Daoy (cell line): ENCODE measurements around the gene APOL1. TPM values are rescaled to one million over a fixed set of nuclear protein-coding genes. Genes with fewer than 3 reads are reported as not detected.
"Not testable (repeated sequence)": the region's sequence is repeated elsewhere in the genome, so short reads cannot be mapped to it uniquely, and the experiment has no call there.

Experiments
- DNase-seq: peaks from one replicate; pipeline ENCODE4 v3.0.0-alpha.2; 2015; ENCODE audit warnings: low read depth
- total RNA-seq: library from RNA; depleted of rRNA; stranded (reverse); fragments of >200 nt; shearing (Covaris generic); gene quantifications from 2 replicates; pipeline ENCODE4 v1.2.3, GENCODE V29; 2014

The APOL1 gene
- total RNA-seq, 1 experiment from 2014 or later, result 15.2 TPM

DNA sequence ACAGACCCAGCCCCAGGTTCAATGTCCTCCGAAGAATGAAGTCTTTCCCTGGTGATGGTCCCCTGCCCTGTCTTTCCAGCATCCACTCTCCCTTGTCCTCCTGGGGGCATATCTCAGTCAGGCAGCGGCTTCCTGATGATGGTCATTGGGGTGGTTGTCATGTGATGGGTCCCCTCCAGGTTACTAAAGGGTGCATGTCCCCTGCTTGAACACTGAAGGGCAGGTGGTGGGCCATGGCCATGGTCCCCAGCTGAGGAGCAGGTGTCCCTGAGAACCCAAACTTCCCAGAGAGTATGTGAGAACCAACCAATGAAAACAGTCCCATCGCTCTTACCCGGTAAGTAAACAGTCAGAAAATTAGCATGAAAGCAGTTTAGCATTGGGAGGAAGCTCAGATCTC is 14.1 kb downstream of the APOL1 start:
- no peak for DNase-seq

DNA sequence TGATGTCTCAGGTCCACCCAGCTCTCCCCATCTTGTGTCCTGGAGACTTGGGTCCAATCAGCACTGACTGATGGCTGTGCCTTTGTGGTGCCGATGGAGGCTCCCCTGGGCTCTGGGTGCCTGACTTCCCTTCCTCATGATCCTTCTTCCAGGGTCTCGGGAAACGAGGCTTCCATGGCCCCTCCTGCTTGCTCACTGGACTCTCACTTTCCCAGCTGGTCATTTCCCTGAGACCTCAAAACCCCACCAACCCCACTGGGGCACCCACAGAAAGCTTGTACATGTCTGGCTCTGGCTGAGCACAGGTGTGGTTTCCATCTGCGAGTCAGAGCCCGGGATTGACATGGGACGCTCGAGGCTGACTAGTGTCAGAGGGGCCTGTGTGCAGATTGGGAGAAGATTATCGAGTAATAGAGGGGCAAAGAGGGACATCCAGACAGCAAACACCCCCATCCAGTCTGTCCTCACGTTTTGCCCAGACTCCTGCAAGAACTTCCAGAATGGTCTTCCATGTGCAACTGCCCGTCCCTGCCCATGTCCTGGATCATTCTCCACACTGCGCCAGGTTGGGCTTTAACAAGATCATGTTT is 15.1 kb downstream of the APOL1 start:
- no peak for DNase-seq

DNA sequence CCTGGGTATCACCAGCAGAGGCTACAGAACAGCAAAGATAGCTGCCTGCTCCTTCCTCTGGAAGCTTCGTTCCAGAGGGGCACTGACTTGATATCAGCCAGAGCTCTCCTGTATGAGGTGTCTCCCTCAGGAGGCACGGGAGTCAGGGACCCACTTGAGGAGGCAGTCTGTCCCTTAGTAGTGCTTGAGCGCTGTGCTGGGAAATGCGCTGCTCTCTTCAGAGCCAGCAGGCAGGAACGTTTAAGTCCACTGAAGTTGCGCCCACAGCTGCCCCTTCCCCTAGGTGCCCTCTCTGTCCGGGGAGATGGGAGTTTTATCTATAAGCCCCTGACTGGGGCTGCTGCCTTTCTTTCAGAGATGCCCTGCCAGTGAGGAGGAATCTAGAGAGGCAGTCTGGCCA is 18.3 kb downstream of the APOL1 start:
- DNase-seq, result not testable (repeated sequence)

DNA sequence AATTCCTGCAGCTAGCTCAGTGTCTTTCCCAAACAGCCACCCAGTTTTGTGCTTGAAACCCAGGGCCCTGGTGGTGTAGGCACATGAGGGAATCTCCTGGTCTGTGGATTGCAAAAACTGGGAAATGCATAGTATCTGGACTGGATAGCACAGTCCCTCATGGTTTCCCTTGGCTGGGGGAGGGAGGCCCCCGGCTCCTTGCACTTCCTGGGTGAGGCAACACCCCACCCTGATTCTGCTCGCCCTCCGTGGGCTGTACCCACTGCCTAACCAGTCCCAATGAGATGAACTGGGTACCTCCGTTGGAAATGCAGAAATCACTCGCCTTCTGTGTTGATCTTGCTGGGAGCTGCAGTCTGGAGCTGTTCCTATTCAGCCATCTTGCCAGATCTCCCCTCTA is 19.0 kb downstream of the APOL1 start:
- DNase-seq, result not testable (repeated sequence)

DNA sequence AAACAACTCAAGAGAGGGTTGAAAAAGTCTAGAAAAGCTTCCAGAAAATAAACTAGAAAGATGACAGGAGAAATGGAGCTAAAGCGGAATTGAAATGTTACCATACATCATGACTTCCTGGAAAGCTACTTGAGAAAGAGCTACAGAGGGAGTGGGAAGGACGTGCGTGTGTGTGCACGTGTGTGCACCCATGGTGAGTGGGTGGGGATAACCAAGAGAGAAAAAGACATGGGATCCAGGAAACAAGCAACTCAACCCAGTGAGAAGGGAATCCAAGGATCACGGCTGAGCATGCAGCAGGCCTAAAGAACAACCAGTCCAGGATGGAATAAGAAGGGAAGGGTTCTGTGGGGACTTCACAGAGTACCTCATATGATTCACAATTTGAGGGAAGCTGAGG is 21.6 kb downstream of the APOL1 start:
- no peak for DNase-seq

DNA sequence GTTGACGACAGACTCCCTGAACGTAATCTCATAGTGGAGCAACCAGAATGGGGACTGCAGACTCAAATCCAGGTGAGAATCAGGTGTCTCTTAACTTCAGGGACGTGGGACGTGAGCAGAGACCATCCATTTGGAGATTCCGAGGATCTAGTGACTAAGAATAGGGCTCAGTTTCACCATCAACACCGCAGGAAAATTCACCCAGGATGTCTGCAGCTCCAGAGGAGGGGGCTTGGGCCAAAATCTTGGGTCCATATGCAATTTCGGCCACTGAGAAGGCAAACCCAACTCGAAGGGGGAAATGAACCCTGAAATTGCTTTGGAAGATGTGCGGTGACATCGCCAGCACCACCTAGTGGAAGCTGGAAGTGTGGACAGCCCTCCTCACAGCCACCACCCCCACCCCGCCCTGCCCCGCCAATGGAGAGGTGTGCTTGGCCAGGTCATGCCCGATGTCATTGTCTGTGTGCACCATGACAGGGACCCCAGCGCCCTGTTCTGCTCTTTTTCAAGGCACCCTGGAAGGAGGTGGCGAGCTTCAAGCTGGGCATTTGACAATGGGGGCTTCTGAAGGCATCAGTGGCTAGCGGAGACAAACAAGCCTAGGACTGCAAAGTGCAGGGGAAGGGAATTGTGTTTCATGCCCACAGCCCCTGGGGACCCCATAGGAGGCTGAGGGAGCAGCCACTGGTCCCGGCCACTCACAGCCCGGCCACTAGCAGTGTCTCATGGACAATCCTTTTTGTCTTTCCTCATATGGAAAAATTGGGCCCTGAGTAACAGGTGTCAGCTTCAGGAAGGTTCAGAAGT is 24.8 kb downstream of the APOL1 start:
- DNase-seq, result peak; percentile 77

DNA sequence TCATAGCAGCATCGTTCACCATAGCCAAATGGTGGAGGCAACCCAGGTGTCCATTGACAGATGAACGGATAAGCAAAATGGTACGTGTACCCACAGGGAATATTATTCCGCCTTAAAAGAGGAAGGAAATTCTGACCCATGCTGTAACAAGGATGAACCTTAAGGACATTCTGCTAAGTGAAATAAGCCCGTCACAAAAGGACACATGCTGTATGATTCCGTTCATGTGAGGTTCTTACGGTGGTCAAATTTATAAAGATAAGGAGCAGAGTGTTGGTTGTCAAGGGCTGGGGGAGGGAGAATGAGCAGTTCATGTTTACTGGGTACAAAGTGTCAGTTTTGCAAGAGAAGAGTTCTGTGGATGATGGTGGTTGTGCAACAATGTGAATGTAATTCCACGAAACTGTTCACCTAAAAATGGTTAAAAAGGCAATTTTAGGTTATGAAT is 26.3 kb downstream of the APOL1 start:
- no peak for DNase-seq

DNA sequence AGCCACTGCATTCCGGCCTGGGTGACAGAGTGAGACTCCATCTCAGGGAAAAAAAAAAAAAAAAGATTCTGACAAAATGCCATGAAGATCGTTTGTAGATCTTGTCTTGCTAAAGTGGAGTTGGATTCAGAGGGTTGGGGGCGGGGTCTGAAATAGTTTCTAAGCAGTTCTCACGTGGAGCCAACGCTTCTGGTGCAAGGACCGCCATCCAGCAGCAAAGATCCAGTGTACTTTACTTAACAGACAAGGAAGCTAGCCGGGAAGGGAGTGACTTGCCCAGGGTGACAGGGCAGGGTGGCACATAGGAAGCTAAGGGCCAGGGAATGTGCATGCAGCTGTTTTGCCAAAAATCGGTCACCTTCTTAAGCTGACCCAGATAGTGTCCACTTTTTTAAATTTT is 27.4 kb downstream of the APOL1 start:
- no peak for DNase-seq

DNA sequence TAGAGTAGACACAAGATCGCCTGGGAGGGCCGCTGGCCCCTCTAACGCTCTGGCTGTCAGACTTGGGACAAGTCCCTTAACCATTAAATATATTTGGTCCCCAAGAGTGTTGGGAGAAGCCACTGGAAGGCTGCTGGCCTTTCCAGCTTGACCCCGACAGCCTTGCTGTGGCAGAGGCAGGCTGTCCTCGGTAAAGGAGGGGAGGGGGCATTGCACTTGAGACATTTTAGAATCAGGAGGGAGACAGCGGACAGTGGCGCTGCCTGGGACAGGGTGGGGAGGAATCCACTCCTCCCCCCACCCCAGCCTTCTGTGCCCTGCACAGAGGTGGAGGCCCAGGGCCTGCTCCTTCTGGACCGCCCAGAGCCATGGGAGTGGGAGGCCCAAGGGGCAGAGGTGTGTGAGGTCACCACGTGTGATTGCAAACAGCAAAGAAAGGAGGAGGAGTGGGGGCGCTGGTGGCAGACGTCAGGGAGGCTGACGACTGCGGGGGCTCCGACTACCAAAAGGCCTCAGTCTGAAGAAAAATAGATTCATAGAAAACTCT is 28.9 kb downstream of the APOL1 start:
- DNase-seq, result no peak

DNA sequence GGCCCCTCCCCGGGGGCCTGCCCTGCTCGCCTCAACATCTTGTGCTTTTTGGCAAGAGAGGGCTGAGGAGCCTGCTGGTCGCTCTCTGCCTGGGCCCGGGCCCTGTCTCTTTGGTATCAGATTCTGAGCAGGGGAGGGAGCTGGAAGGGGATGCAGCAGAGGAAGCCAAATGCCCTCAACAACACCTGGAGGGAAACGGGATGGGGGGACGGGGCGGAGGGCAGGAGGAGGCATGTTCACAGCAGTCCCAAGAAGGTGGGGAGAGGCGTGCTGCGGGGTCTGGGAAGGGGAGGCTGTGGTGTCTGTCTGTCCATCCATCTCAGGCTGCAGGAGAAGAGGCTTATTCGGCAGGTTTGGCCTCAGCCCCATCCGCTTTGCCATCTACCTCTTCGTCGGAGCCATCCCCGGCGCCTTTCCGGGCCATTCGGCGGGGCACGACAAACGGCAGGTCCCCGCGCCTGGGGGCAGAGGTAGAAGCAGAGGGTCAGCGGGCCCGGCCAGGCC is 29.4 kb downstream of the APOL1 start:
- no peak for DNase-seq

DNA sequence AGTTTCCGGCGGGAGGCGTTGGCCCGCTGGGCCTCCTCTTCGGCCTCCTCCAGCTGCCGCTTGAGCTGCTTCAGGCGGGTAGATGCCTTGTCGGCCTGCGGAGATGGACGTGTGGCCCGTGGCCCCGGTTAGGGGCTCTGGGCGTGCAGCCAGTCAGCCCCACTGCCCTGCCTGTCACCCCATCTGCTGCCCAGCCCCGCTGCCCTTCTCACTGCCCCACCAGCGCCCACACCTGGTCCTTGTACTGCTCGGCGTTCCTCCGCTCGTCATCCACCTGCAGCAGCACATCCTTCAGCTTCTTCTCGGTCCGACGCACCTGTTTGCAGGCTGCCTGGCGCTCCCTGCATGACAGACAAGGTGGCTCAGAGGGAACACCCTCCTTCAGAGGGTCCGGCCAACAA is 31.2 kb downstream of the APOL1 start:
- no peak for DNase-seq

DNA sequence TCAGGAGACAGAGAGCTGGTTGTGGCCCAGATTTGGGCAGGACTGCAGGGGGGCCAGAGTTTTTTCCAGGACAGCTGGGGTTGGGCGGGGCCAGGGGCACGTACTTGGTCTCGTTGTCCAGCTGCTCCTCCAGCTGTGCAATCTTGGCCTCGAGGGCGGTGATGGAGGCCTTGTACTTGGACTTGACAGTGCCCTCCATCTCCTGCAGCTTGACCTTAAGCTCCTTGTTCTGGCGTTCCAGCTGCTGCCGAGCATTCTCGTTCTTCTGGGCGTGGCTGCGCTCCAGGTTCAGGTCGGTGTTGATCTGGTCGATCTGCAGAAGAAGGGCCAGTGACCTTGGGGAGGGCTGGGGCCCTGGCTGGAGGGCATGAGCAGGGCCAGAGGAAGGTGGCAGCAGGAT is 32.1 kb downstream of the APOL1 start:
- DNase-seq, result no peak

DNA sequence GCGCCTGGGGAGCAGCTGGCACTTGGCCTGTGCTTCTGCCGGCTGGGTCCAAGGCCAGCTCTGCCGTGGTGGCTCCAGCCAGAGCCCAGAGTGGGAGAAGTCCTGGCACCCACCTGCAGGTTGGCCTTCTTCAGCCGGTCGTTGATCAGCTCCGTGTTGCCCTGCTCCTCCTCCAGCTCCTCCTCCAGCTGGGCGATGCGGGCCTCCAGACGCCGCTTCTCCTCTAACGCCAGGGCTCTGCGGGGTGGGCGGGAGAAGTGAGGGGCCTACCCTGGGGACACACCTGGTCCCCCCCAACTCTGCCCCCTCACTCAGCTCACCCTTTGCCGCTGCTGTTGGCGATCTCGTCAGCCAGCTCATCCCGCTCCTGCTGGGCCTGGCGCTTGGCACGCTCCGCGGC is 32.6 kb downstream of the APOL1 start:
- DNase-seq, result no peak

DNA sequence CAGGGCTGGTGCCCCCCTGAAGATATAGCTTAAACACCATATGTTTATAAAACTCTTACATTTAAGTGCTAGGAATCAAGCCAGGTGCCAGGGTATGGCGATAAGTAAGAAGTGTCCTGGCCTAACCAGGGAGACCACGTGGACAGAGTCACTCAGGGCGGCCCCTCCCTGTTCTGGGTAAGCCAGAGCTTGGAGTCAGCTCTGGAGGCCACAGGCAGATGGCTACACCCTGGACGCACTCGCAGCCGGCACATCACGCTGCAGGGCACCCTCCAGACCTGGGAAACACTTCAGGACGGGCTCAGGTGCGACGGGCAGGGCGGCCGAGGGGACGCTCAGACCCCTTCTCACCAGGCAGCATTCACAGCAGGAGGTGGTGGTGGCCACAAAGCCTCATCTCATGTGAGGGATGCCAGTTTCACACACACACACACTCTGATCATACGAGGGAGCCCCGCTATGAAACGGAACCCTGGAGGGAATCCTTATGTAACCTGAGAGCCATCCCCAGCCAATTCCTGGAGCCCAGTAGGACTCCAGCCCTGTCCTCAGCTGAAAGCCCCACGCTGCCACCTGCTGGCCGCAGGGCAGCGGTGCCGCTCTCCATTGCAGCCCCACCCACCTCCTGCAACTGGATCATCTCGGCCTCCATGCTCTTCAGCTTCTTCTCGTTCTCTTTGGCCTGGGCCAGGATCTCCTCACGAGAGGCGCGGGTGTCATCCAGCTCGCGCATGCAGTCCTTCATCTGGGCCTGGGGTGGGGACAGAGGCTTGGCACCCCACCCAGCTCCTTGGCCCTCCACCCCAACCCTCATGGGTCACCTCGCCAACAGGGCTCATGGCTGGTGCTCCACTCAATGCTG is 33.4 kb downstream of the APOL1 start:
- DNase-seq, result peak; percentile 72

DNA sequence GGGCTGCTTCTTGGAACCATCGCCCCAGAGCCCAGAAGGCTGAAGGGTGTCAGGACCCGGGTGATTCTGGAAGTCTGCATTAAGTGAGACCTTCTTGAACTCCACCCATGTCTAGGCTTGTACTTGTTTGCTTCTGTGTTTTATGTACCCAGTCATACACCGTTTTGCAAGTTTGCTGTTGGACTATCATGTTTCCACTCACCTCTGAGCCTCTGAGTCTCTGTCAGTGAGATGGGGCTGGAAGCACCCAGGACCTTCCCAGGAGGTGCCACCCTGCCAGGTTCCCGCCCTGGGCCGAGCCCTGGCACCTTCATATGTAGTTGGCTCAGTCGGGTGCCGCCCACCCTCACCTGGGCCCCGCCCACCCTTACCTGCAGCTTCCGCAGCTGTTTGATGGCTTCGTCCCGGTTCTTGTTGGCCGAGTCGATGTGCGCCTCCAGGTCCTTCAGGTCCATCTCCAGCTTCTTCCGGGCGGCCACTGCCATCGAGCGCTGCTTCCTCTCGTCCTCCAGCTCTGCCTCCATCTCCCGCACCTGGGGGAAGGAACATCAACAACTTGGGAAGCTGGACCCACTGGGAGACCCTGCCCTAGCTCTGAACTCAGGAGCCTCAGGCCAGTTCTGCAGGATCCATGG is 35.1 kb downstream of the APOL1 start:
- no peak for DNase-seq

DNA sequence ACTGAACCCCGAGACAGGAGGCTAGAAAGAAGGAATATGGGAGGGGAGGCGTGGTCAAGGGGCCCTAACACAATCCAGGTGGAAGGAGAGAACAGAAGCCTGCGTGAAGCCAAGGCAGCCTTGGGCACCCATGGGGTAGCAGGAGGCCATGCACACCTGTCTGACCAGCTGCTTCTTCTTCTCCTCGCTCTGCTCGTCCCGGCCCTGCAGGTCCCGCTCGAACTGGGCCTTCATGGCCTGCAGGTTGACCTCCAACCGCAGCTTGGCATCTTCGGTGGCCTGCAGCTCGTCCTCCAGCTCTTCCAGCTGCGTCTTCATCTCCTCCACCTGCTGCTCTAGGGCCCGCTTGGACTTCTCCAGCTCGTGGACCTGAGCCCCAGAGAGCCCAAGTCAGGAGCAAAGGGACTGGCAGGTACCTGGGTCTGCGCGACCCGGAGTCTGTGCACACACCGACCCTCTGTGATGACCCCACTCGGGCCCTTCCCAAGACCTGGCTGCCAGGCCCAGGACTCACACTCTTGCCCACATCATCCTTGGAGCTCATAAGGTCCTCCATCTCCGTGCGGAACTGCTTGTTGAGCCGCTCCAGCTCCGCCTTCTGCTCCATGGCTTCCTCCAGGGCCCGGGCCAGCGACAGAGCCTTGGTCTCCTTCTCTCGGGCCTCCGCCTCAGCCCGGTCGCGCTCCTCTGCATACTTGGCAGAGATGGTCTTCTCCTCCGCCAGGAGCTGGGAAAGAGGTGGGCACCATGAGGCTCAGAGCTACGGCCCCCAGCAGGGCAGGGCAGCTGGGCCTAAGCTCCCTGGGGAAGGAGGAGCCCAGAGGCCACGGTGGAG is 35.9 kb downstream of the APOL1 start:
- no peak for DNase-seq

DNA sequence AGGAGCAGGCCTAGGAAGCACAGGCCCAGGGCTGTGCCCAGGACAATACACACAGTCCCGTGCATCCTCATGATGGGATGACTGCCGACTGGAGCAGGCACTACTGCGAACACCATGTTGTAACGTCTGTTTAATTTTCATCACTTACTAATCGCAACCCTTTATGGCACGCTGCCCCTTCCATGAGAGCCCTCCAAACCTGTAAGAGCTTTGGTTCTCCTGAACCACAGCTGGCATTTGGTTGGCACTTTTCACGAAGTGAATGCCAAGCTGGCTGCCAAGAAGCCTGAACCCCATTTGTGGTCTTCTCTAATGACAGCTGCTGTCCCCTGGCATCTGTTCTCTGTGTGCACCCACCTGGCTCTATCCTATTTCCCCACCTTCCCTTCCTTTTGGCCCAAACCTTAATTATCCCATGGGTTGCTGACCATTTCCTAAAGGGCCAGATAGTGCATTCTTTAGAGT is 36.5 kb downstream of the APOL1 start:
- DNase-seq, result no peak

DNA sequence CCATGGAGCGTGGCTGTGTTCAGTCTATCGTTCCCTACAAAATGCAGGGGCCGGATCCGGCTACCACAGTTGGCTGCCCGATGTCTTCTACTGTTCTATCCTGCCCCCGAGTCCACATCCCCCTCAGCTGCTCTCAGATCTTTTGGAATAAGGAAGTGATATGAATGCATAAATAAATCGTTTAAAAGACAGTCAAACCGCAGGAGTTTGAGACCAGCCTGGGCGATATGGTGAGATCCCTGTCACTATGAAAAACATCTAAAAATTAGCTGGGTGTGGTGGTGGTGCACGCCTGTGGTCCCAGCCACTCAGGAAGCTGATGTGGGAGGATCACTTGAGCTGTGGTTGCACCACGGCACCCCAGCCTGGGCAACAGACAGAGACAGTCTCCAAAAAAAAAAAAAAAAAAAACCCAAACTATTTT is 37.0 kb downstream of the APOL1 start:
- not testable (repeated sequence) for DNase-seq

DNA sequence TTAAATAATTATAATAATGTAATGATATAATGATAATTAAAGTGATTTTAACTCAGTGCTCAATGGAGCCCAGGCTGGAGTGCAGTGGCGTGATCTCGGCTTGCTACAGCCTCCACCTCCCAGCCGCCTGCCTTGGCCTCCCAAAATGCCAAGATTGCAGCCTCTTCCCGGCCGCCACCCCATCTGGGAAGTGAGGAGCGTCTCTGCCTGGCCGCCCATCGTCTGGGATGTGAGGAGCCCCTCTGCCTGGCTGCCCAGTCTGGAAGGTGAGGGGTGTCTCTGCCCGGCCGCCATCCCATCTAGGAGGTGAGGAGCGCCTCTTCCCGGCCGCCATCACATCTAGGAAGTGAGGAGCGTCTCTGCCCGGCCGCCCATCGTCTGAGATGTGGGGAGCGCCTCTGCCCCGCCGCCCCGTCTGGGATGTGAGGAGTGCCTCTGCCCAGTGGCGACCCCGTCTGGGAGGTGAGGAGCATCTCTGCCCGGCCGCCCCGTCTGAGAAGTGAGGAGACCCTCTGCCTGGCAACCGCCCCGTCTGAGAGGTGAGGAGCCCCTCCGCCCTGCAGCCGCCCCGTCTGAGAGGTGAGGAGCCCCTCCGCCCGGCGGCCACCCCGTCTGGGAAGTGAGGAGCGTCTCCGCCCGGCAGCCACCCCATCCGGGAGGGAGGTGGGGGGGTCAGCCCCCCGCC is 37.6 kb downstream of the APOL1 start:
- DNase-seq, result not testable (repeated sequence)
